ENCODE results near the gene SYNPO. TPM values are rescaled to one million over a fixed set of nuclear protein-coding genes. Genes with fewer than 3 reads are reported as not detected.

The SYNPO gene
- total RNA-seq, 2 donors from 2014 or later, result 4.2 to 4.5 TPM

- 59 to 74% methylated on average over 3 to 5 of the region's 5 CpGs for WGBS, 2 experiments (ENCODE audit: insufficient coverage in 1 of 2, insufficient read length in 1 of 2)
- H3K4me3 Mint-ChIP-seq, result no peak overlapping the region
- H3K36me3 ChIP-seq (ENCODE audit: control insufficient read depth, insufficient read depth, low read length), result no peaks in the 10 kb centered on the region
- H3K27me3 Mint-ChIP-seq (ENCODE audit: insufficient read depth), result peaks cover 2% of the 10 kb centered on the region
- no peak overlapping the region for H3K27ac ChIP-seq (ENCODE audit: low read depth, low read length)
- peak; percentile 80 for DNase-seq
- no peaks in the 10 kb centered on the region for H3K9me3 ChIP-seq (ENCODE audit: control insufficient read depth, low read length)
- H3K9ac ChIP-seq (ENCODE audit: extremely low read depth, low read length, poor library complexity, severe bottlenecking), result no peak overlapping the region
- H3K4me1 ChIP-seq (ENCODE audit: control insufficient read depth, insufficient read depth, low read length), result peaks cover 38% of the 10 kb centered on the region
- H3K36me3 Mint-ChIP-seq (ENCODE audit: low read depth), result peaks cover 3% of the 10 kb centered on the region
- no peak overlapping the region for H3K4me3 ChIP-seq (ENCODE audit: low read length)
- H3K4me1 Mint-ChIP-seq, result peaks cover 60% of the 10 kb centered on the region
- H3K27me3 ChIP-seq (ENCODE audit: control insufficient read depth, insufficient read depth, low read length, poor library complexity, severe bottlenecking), result no peaks in the 10 kb centered on the region
- peak; percentile 39 for TF ChIP-seq CTCF (conservative IDR thresholded peaks at IDR 0.05)
- H3K9me3 Mint-ChIP-seq, result no peaks in the 10 kb centered on the region
- peak overlapping the region; percentile 96 for H3K27ac Mint-ChIP-seq
Measured at GRCh38 chr5:150644058-150644457, 3.6 kb downstream of the SYNPO start.

GRCh38 chr5:150644514-150644913, 4.1 kb downstream of the SYNPO start:
- Histone ChIP-seq H3K36me3 (ENCODE audit: control insufficient read depth, insufficient read depth, low read length) (no peaks in the 10 kb centered on the region), H3K27ac (ENCODE audit: low read depth, low read length) (no peak overlapping the region), H3K4me1 (ENCODE audit: control insufficient read depth, insufficient read depth, low read length) (peaks cover 33% of the 10 kb centered on the region), H3K27me3 (ENCODE audit: control insufficient read depth, insufficient read depth, low read length, poor library complexity, severe bottlenecking) (no peaks in the 10 kb centered on the region), H3K9ac (ENCODE audit: extremely low read depth, low read length, poor library complexity, severe bottlenecking) (no peak overlapping the region), H3K9me3 (ENCODE audit: control insufficient read depth, low read length) (no peaks in the 10 kb centered on the region), H3K4me3 (ENCODE audit: low read length) (no peak overlapping the region)
- Mint-ChIP-seq H3K4me3 (no peak overlapping the region), H3K9me3 (no peaks in the 10 kb centered on the region), H3K27me3 (ENCODE audit: insufficient read depth) (peaks cover 2% of the 10 kb centered on the region), H3K27ac (peak overlapping the region; percentile 96), H3K36me3 (ENCODE audit: low read depth) (peaks cover 3% of the 10 kb centered on the region), H3K4me1 (peaks cover 56% of the 10 kb centered on the region)
- TF ChIP-seq CTCF (conservative IDR thresholded peaks at IDR 0.05), result no peak
- 87 to 100% methylated on average over 1 to 2 of the region's 2 CpGs for WGBS, 2 experiments (ENCODE audit: insufficient coverage in 1 of 2, insufficient read length in 1 of 2)
- no peak for DNase-seq

- H3K4me1 Mint-ChIP-seq, result peaks cover 49% of the 10 kb centered on the region
- no peak for TF ChIP-seq CTCF (conservative IDR thresholded peaks at IDR 0.05)
- Histone ChIP-seq H3K36me3 (ENCODE audit: control insufficient read depth, insufficient read depth, low read length) (no peaks in the 10 kb centered on the region), H3K27me3 (ENCODE audit: control insufficient read depth, insufficient read depth, low read length, poor library complexity, severe bottlenecking) (no peaks in the 10 kb centered on the region), H3K4me1 (ENCODE audit: control insufficient read depth, insufficient read depth, low read length) (peaks cover 29% of the 10 kb centered on the region), H3K9me3 (ENCODE audit: control insufficient read depth, low read length) (no peaks in the 10 kb centered on the region), H3K4me3 (ENCODE audit: low read length) (no peak overlapping the region), H3K27ac (ENCODE audit: low read depth, low read length) (no peak overlapping the region), H3K9ac (ENCODE audit: extremely low read depth, low read length, poor library complexity, severe bottlenecking) (no peak overlapping the region)
- peak; percentile 80 for DNase-seq
- H3K36me3 Mint-ChIP-seq (ENCODE audit: low read depth), result peaks cover 3% of the 10 kb centered on the region
- no peaks in the 10 kb centered on the region for H3K9me3 Mint-ChIP-seq
- no peak overlapping the region for H3K4me3 Mint-ChIP-seq
- peak overlapping the region; percentile 96 for H3K27ac Mint-ChIP-seq
- peaks cover 2% of the 10 kb centered on the region for H3K27me3 Mint-ChIP-seq (ENCODE audit: insufficient read depth)
- WGBS, 2 experiments (ENCODE audit: insufficient coverage in 1 of 2, insufficient read length in 1 of 2), result 37 to 75% methylated on average over 3 to 4 of the region's 4 CpGs
Measured at GRCh38 chr5:150645070-150645700, 4.7 kb downstream of the SYNPO start.
